ENCODE results near the gene GMEB1. TPM values are rescaled to one million over a fixed set of nuclear protein-coding genes. Genes with fewer than 3 reads are reported as not detected.
"Not testable (repeated sequence)": the region's sequence is repeated elsewhere in the genome, so short reads cannot be mapped to it uniquely, and the experiment has no call there.

The GMEB1 gene
- polyA plus RNA-seq, 1 donor (not counting 4 experiments of a cell fraction or from before 2014, with no cell fraction given) = 6.0 TPM

- DNase-seq (ENCODE audit: low read depth, low spot score) = no peak
- peaks cover 19% of the 10 kb centered on the region for H3K79me2 ChIP-seq (ENCODE audit: control insufficient read depth, insufficient read depth, low read length)
- TF ChIP-seq CTCF (optimal IDR thresholded peaks at IDR 0.05 in 1 of 3, IDR thresholded peaks at IDR 0.05 in 1 of 3, conservative IDR thresholded peaks at IDR 0.05 in 1 of 3; ENCODE audit: extremely low read depth in 1 of 3, insufficient read depth in 2 of 3, low read length in 3 of 3) (no peak), EZH2 (IDR thresholded peaks at IDR 0.05; ENCODE audit: low read length) (no peak)
- no peaks in the 10 kb centered on the region for H3K27me3 ChIP-seq (ENCODE audit: control insufficient read depth, extremely low read depth, insufficient read depth, low read length)
- peak overlapping the region in 1 of 3 experiments; percentile 29 for H3K4me3 ChIP-seq (ENCODE audit: control insufficient read depth in 2 of 3, extremely low read depth in 1 of 3, insufficient read depth in 2 of 3, low read depth in 1 of 3, low read length in 3 of 3)
- H3K36me3 ChIP-seq (ENCODE audit: control insufficient read depth in 2 of 2, extremely low read depth in 1 of 2, insufficient read depth in 2 of 2, low read length in 2 of 2) = no peaks in the 10 kb centered on the region
- H3K9me1 ChIP-seq (ENCODE audit: control insufficient read depth, extremely low read depth, insufficient read depth, low read length) = no peaks in the 10 kb centered on the region
- dilution Hi-C loops (cut with MboI; ENCODE audit: extremely low pct_ligation_motif_present, low sequenced_read_pairs) = no loop called here
- no peaks in the 10 kb centered on the region for H4K20me1 ChIP-seq (ENCODE audit: control insufficient read depth, extremely low read depth, insufficient read depth, low read length)
- no peak for FAIRE-seq
- H3K27ac ChIP-seq (ENCODE audit: control insufficient read depth, insufficient read depth, low read length) = peak overlapping the region; percentile 98
- H3K9me3 ChIP-seq (ENCODE audit: control insufficient read depth, low read depth, low read length) = no peaks in the 10 kb centered on the region
- H2AFZ ChIP-seq (ENCODE audit: control insufficient read depth, low read length) = no peak overlapping the region
- H3K4me2 ChIP-seq (ENCODE audit: control insufficient read depth, extremely low read depth, insufficient read depth, low read depth, low read length) = peak overlapping the region; percentile 93
- no peak overlapping the region for H3K9ac ChIP-seq (ENCODE audit: control insufficient read depth, extremely low read depth, insufficient read depth, low read length)
- H3K4me1 ChIP-seq (ENCODE audit: control insufficient read depth, extremely low read depth, insufficient read depth, low read length) = peaks cover 24% of the 10 kb centered on the region
These were observed 24.1 kb upstream of the GMEB1 start for GRCh38 chr1:28644494-28644893.

- H3K9me3 ChIP-seq (ENCODE audit: control insufficient read depth, low read depth, low read length); H2AFZ ChIP-seq (ENCODE audit: control insufficient read depth, low read length); H3K4me3 ChIP-seq (ENCODE audit: control insufficient read depth in 2 of 3, extremely low read depth in 1 of 3, insufficient read depth in 2 of 3, low read depth in 1 of 3, low read length in 3 of 3); H3K9ac ChIP-seq (ENCODE audit: control insufficient read depth, extremely low read depth, insufficient read depth, low read length); dilution Hi-C loops (cut with MboI; ENCODE audit: extremely low pct_ligation_motif_present, low sequenced_read_pairs); H3K36me3 ChIP-seq (ENCODE audit: control insufficient read depth in 2 of 2, extremely low read depth in 1 of 2, insufficient read depth in 2 of 2, low read length in 2 of 2); H3K27ac ChIP-seq (ENCODE audit: control insufficient read depth, insufficient read depth, low read length); H3K4me2 ChIP-seq (ENCODE audit: control insufficient read depth, extremely low read depth, insufficient read depth, low read depth, low read length); FAIRE-seq; H4K20me1 ChIP-seq (ENCODE audit: control insufficient read depth, extremely low read depth, insufficient read depth, low read length); H3K27me3 ChIP-seq (ENCODE audit: control insufficient read depth, extremely low read depth, insufficient read depth, low read length); H3K9me1 ChIP-seq (ENCODE audit: control insufficient read depth, extremely low read depth, insufficient read depth, low read length); DNase-seq (ENCODE audit: low read depth, low spot score): not testable (repeated sequence)
- Histone ChIP-seq H3K4me1 (ENCODE audit: control insufficient read depth, extremely low read depth, insufficient read depth, low read length) (peaks cover 23% of the 10 kb centered on the region), H3K79me2 (ENCODE audit: control insufficient read depth, insufficient read depth, low read length) (peaks cover 15% of the 10 kb centered on the region)
These were observed 23.2 kb upstream of the GMEB1 start for GRCh38 chr1:28645406-28645805.

GRCh38 chr1:28646040-28646439, 22.5 kb upstream of the GMEB1 start:
- no peak overlapping the region for H3K9ac ChIP-seq (ENCODE audit: control insufficient read depth, extremely low read depth, insufficient read depth, low read length)
- no peaks in the 10 kb centered on the region for H3K9me1 ChIP-seq (ENCODE audit: control insufficient read depth, extremely low read depth, insufficient read depth, low read length)
- no peak overlapping the region for H3K4me3 ChIP-seq (ENCODE audit: control insufficient read depth in 2 of 3, extremely low read depth in 1 of 3, insufficient read depth in 2 of 3, low read depth in 1 of 3, low read length in 3 of 3)
- peaks cover 12% of the 10 kb centered on the region for H3K79me2 ChIP-seq (ENCODE audit: control insufficient read depth, insufficient read depth, low read length)
- no peaks in the 10 kb centered on the region for H3K27me3 ChIP-seq (ENCODE audit: control insufficient read depth, extremely low read depth, insufficient read depth, low read length)
- FAIRE-seq (no peak), DNase-seq (ENCODE audit: low read depth, low spot score) (no peak)
- dilution Hi-C loops (cut with MboI; ENCODE audit: extremely low pct_ligation_motif_present, low sequenced_read_pairs) = no loop called here
- no peaks in the 10 kb centered on the region for H3K36me3 ChIP-seq (ENCODE audit: control insufficient read depth in 2 of 2, extremely low read depth in 1 of 2, insufficient read depth in 2 of 2, low read length in 2 of 2)
- H3K4me1 ChIP-seq (ENCODE audit: control insufficient read depth, extremely low read depth, insufficient read depth, low read length) = peaks cover 20% of the 10 kb centered on the region
- no peak overlapping the region for H2AFZ ChIP-seq (ENCODE audit: control insufficient read depth, low read length)
- H3K9me3 ChIP-seq (ENCODE audit: control insufficient read depth, low read depth, low read length) = no peaks in the 10 kb centered on the region
- no peak overlapping the region for H3K27ac ChIP-seq (ENCODE audit: control insufficient read depth, insufficient read depth, low read length)
- no peaks in the 10 kb centered on the region for H4K20me1 ChIP-seq (ENCODE audit: control insufficient read depth, extremely low read depth, insufficient read depth, low read length)
- no peak for TF ChIP-seq CTCF (optimal IDR thresholded peaks at IDR 0.05 in 1 of 3, IDR thresholded peaks at IDR 0.05 in 1 of 3, conservative IDR thresholded peaks at IDR 0.05 in 1 of 3; ENCODE audit: extremely low read depth in 1 of 3, insufficient read depth in 2 of 3, low read length in 3 of 3)
- H3K4me2 ChIP-seq (ENCODE audit: control insufficient read depth, extremely low read depth, insufficient read depth, low read depth, low read length) = no peak overlapping the region
